A549 (cell line): Measurements from ENCODE around the gene MSI2. TPM values are rescaled to one million over a fixed set of nuclear protein-coding genes. Genes with fewer than 3 reads are reported as not detected.

Source experiments
- ATAC-seq, 2 experiments: fragments of 200-7000 bp in 1 of 2; fragments of >200 bp in 1 of 2; cut with Nextera tagmentation in 1 of 2; cut with Tn5 transposase in 1 of 2; 3 replicates each; pipeline versions ENCODE4 v1.8.0 to v1.9.1; 2018 to 2020; ENCODE audit warnings: mild to moderate bottlenecking in 1 of 2, moderate library complexity in 1 of 2
- CTCF ChIA-PET: fragments of 300-600 bp; sonication (Branson Sonifier 250); formaldehyde crosslinking; extraction: SDS; loops from one replicate; lab custom pipeline; 2021; ENCODE audit warnings: antibody characterized with exemption, inconsistent platforms; lab: Yijun Ruan, JAX
- POLR2A ChIA-PET: fragments of 350-600 bp; formaldehyde crosslinking; extraction: SDS; loops from one replicate; lab custom pipeline; 2021; ENCODE audit warnings: antibody characterized with exemption, inconsistent platforms; lab: Yijun Ruan, JAX
- DNase-seq, 2 experiments: peaks; one replicate each; pipeline versions ENCODE4 v3.0.0 to v3.0.0-alpha.2; 2011 to 2016; ENCODE audit warnings: low read depth in 1 of 2, low spot score in 1 of 2
- FAIRE-seq: peaks from 2 replicates; lab custom pipeline; 2011; peaks lifted over from hg19 to GRCh38; lab: Jason Lieb, UNC
- H3K27ac ChIP-seq, 2 experiments: fragments of >200 bp; sonication (Bioruptor Twin); formaldehyde crosslinking; 3 replicates each; pipeline ENCODE4 v1.5.1; 2016 to 2017
- H3K4me1 ChIP-seq: fragments of >200 bp; sonication (Bioruptor Twin); formaldehyde crosslinking; 3 replicates; pipeline ENCODE4 v1.6.1; 2016
- H3K4me2 ChIP-seq: fragments of >200 bp; sonication (Bioruptor Twin); formaldehyde crosslinking; 3 replicates; pipeline ENCODE4 v1.6.1; 2016
- H3K4me3 ChIP-seq: fragments of >200 bp; sonication (Bioruptor Twin); formaldehyde crosslinking; 3 replicates; pipeline ENCODE4 v1.5.1; 2016
- H3K9me3 ChIP-seq: fragments of >200 bp; sonication (Bioruptor Twin); formaldehyde crosslinking; 3 replicates; pipeline ENCODE4 v1.6.1; 2016
- BCL3 ChIP-seq: fragments of >200 bp; sonication (Bioruptor Twin); formaldehyde crosslinking; IDR thresholded peaks from 3 replicates; pipeline ENCODE4 v1.6.1; 2016
- BHLHE40 ChIP-seq: IDR thresholded peaks from 2 replicates; pipeline ENCODE4 v1.6.1; 2012; ENCODE audit warnings: low read depth, low read length, inconsistent platforms
- CHD4 ChIP-seq: fragments of 200-600 bp; sonication (generic); IDR thresholded peaks from 2 replicates; pipeline ENCODE4 v1.6.1; 2016; ENCODE audit warnings: antibody characterized with exemption, mild to moderate bottlenecking, borderline replicate concordance
- EHF ChIP-seq: fragments of 250-450 bp; sonication (Bioruptor Pico); IDR thresholded peaks from 2 replicates; pipeline ENCODE4 v1.5.0; 2020; ENCODE audit warnings: mild to moderate bottlenecking
- EHMT2 ChIP-seq: fragments of 200-600 bp; sonication (generic); IDR thresholded peaks from 2 replicates; pipeline ENCODE4 v1.6.1; 2016; ENCODE audit warnings: antibody characterized with exemption, low read depth, mild to moderate bottlenecking, moderate library complexity
- ESRRA ChIP-seq: fragments of 150-350 bp; IDR thresholded peaks from 2 replicates; pipeline ENCODE4 v1.6.1; 2014; ENCODE audit warnings: mild to moderate bottlenecking, low read length, borderline replicate concordance
- GATA3 ChIP-seq: IDR thresholded peaks from 2 replicates; pipeline ENCODE4 v1.6.1; 2012; ENCODE audit warnings: borderline replicate concordance
- HDAC2 ChIP-seq: fragments of 200-600 bp; sonication (generic); IDR thresholded peaks from 2 replicates; pipeline ENCODE4 v1.6.1; 2016
- HEYL ChIP-seq: fragments of 250-450 bp; sonication (Bioruptor Pico); IDR thresholded peaks from 2 replicates; pipeline ENCODE4 v1.8.0; 2021; ENCODE audit warnings: mild to moderate bottlenecking, moderate library complexity
- HOXB13 ChIP-seq: fragments of 250-450 bp; sonication (Bioruptor Pico); IDR thresholded peaks from 2 replicates; pipeline ENCODE4 v1.5.0; 2020; ENCODE audit warnings: low read depth, mild to moderate bottlenecking, moderate library complexity
- HOXB5 ChIP-seq: fragments of 250-450 bp; sonication (Bioruptor Pico); IDR thresholded peaks from 2 replicates; pipeline ENCODE4 v1.5.0; 2020; ENCODE audit warnings: mild to moderate bottlenecking, moderate library complexity
- JUN ChIP-seq, 2 experiments: fragments of >200 bp; sonication (Bioruptor Twin); formaldehyde crosslinking; IDR thresholded peaks; 2 replicates in 1 of 2; 3 replicates in 1 of 2; pipeline ENCODE4 v1.6.1; 2016 to 2017
- JUNB ChIP-seq: fragments of >200 bp; sonication (Bioruptor Twin); formaldehyde crosslinking; IDR thresholded peaks from 2 replicates; pipeline ENCODE4 v1.6.1; 2016
- MAX ChIP-seq: IDR thresholded peaks from 2 replicates; pipeline ENCODE4 v1.6.1; 2012
- MAZ ChIP-seq: fragments of 150-350 bp; IDR thresholded peaks from 2 replicates; pipeline ENCODE4 v1.6.1; 2014; ENCODE audit warnings: antibody characterized with exemption, low read depth, low read length, borderline replicate concordance
- NFE2L2 ChIP-seq: fragments of 150-350 bp; conservative IDR thresholded peaks from 2 replicates; pipeline ENCODE4 v1.6.1; 2014; ENCODE audit warnings: low read length
- POLR2AphosphoS2 ChIP-seq: conservative IDR thresholded peaks from 2 replicates; pipeline ENCODE4 v1.6.1; 2012; ENCODE audit warnings: low read length, improper control_type of control experiment, inconsistent platforms
- RAD21 ChIP-seq, 2 experiments: fragments of >200 bp in 1 of 2; sonication (Bioruptor Twin) in 1 of 2; formaldehyde crosslinking in 1 of 2; IDR thresholded peaks in 1 of 2; conservative IDR thresholded peaks in 1 of 2; 2 replicates in 1 of 2; 3 replicates in 1 of 2; pipeline ENCODE4 v1.6.1; 2012 to 2018; ENCODE audit warnings: inconsistent platforms in 1 of 2
- TP53 ChIP-seq: fragments of 250-450 bp; sonication (Bioruptor Pico); IDR thresholded peaks from 2 replicates; pipeline ENCODE4 v1.5.0; 2021; ENCODE audit warnings: mild to moderate bottlenecking, moderate library complexity
- ZC3H11A ChIP-seq: fragments of 450-650 bp; IDR thresholded peaks from 2 replicates; pipeline ENCODE4 v1.6.1; 2014; ENCODE audit warnings: antibody characterized with exemption, mild to moderate bottlenecking
- ZFP36 ChIP-seq: fragments of 450-650 bp; IDR thresholded peaks from 2 replicates; pipeline ENCODE4 v1.6.1; 2014; ENCODE audit warnings: borderline replicate concordance; ENCODE audit not compliant: partially characterized antibody
- WGBS: methylation state at CpG from one replicate; pipeline ENCODE4 v1.1.6; 2017; ENCODE audit errors: missing lambda C conversion rate; 5-methylcytosine and 5-hydroxymethylcytosine counted together
- polyA plus RNA-seq, 4 experiments: library from polyadenylated mRNA; depleted of rRNA in 3 of 4; stranded (reverse); fragments of >200 nt; fragmentation: RNase III in 1 of 4; extraction: RNeasy Plus Mini Kit Qiagen cat#74134 plus additional on column Dnase treatment in 1 of 4; gene quantifications; 2 replicates in 3 of 4; 3 replicates in 1 of 4; pipeline ENCODE4 v1.2.3, GENCODE V29; 2011 to 2017

The MSI2 gene
- polyA plus RNA-seq, 2 of the 4 experiments (the other 2 are of a cell fraction), result 43.6 to 44.4 TPM

GRCh38 chr17:57350266-57350665 is 93.9 kb downstream of the MSI2 start:
- no peak for ATAC-seq
- ChIA-PET POLR2A (no interaction called here), CTCF (interaction anchor here (0.7 to 1.6 kb wide), 5 partner anchors 10 to 107 kb away, joined by 3 to 5 read pairs (median 3); no protein-coding TSS in a partner anchor)
- no peak overlapping the region for H3K27ac ChIP-seq
- H3K4me3 ChIP-seq, result no peak overlapping the region
- DNase-seq, result no peak
- FAIRE-seq, result no peak
- 90% methylated on average over 6 of the region's 6 CpGs for WGBS
- H3K4me2 ChIP-seq, result no peak overlapping the region
- H3K9me3 ChIP-seq, result no peaks in the 10 kb centered on the region
- TF ChIP-seq BHLHE40 (no peak), ZC3H11A (no peak), HOXB5 (CRISPR knock-in tag) (no peak)
- H3K4me1 ChIP-seq, result peaks cover 12% of the 10 kb centered on the region

- CTCF ChIA-PET, result interaction anchor here (0.9 to 1.3 kb wide), 3 partner anchors 8 to 16 kb away, joined by 3 to 4 read pairs (median 4); no protein-coding TSS in a partner anchor
- WGBS, result 86% methylated on average over 5 of the region's 5 CpGs
- DNase-seq, result no peak
Measured at GRCh38 chr17:57352665-57353175, 96.4 kb downstream of the MSI2 start.

GRCh38 chr17:57354673-57355072 is 98.3 kb downstream of the MSI2 start:
- POLR2A ChIA-PET, result no interaction called here
- Histone ChIP-seq H3K4me1 (peaks cover 7% of the 10 kb centered on the region; the same call in 1 of the 3 replicates), H3K27ac (no peak overlapping the region), H3K4me2 (no peak overlapping the region), H3K9me3 (no peaks in the 10 kb centered on the region)
- ATAC-seq (no peak), DNase-seq (no peak), FAIRE-seq (no peak)
- CTCF ChIA-PET, result no interaction called here
- WGBS, result 94% methylated on average over 2 of the region's 2 CpGs
- TF ChIP-seq GATA3, result no peak
- TF ChIP-seq ZC3H11A, result no peak
- no peak for TF ChIP-seq MAX
- TF ChIP-seq MAZ, result no peak
- TF ChIP-seq JUN (IDR thresholded peaks at IDR 0.05), result no peak
- TF ChIP-seq POLR2AphosphoS2, result no peak
- no peak for TF ChIP-seq HDAC2
- no peak for TF ChIP-seq BCL3
- TF ChIP-seq NFE2L2, result no peak
- TF ChIP-seq, all 56 proteins: peak for 0
- no peak overlapping the region for H3K4me3 ChIP-seq

More at GRCh38 chr17:57352665-57353175, 96.4 kb downstream of the MSI2 start:
- H3K4me1 ChIP-seq, result peaks cover 7% of the 10 kb centered on the region; the same call in 1 of the 3 replicates
- H3K27ac ChIP-seq, result no peak overlapping the region
- no peaks in the 10 kb centered on the region for H3K9me3 ChIP-seq
- POLR2A ChIA-PET, result no interaction called here
- ATAC-seq (no peak), FAIRE-seq (no peak)
- H3K4me3 ChIP-seq, result no peak overlapping the region
- TF ChIP-seq GATA3 (no peak), HOXB13 (CRISPR knock-in tag) (no peak), BCL3 (no peak), JUNB (no peak), ZFP36 (no peak), EHF (CRISPR knock-in tag) (no peak), EHMT2 (no peak), RAD21 (conservative IDR thresholded peaks at IDR 0.05 in 1 of 2, IDR thresholded peaks at IDR 0.05 in 1 of 2) (no peak), CHD4 (no peak), MAX (no peak), HOXB5 (CRISPR knock-in tag) (no peak), ESRRA (no peak), TP53 (CRISPR knock-in tag) (no peak), HEYL (no peak)
- no peak overlapping the region for H3K4me2 ChIP-seq
